DND-41 (cell line): ENCODE results near the gene KISS1R.
"Not testable (repeated sequence)": the region's sequence is repeated elsewhere in the genome, so short reads cannot be mapped to it uniquely, and the experiment has no call there.

Experiments
- ATAC-seq: fragments of 200-7000 bp; cut with Tn5 transposase; 3 replicates; pipeline ENCODE4 v1.9.1; 2021; ENCODE audit warnings: low read depth; ENCODE audit not compliant: insufficient read depth
- DNase-seq: peaks from one replicate; pipeline ENCODE4 v3.0.0-alpha.2; 2020
- H2AFZ ChIP-seq: 2 replicates; pipeline ENCODE4 v1.6.0; 2012; ENCODE audit warnings: low read depth, low read length
- H3K27ac ChIP-seq: 2 replicates; pipeline ENCODE4 v1.5.1; 2012; ENCODE audit warnings: low read length, inconsistent platforms
- H3K27me3 ChIP-seq: fragments of 200-600 bp; sonication (generic); 2 replicates; pipeline ENCODE4 v1.6.0; 2012; ENCODE audit warnings: low read length, mild to moderate bottlenecking, inconsistent platforms; ENCODE audit not compliant: insufficient read depth, poor library complexity
- H3K36me3 ChIP-seq: 2 replicates; pipeline ENCODE4 v1.5.1; 2012; ENCODE audit warnings: low read length, inconsistent platforms; ENCODE audit not compliant: insufficient read depth
- H3K4me1 ChIP-seq: 2 replicates; pipeline ENCODE4 v1.5.1; 2012; ENCODE audit warnings: mild to moderate bottlenecking, low read length; ENCODE audit not compliant: insufficient read depth
- H3K4me2 ChIP-seq: 2 replicates; pipeline ENCODE4 v1.6.0; 2012; ENCODE audit warnings: mild to moderate bottlenecking, moderate library complexity, low read length, inconsistent platforms; ENCODE audit not compliant: insufficient read depth
- H3K4me3 ChIP-seq, 2 experiments: fragments of 200-600 bp in 1 of 2; shearing (Covaris generic) in 1 of 2; 2 replicates each; pipeline ENCODE4 v1.5.1; 2012 to 2016; ENCODE audit warnings: inconsistent platforms in 2 of 2, low read length in 2 of 2, mild to moderate bottlenecking in 2 of 2, low read depth in 1 of 2, moderate library complexity in 1 of 2
- H3K79me2 ChIP-seq: 2 replicates; pipeline ENCODE4 v1.6.0; 2012; ENCODE audit warnings: low read length, inconsistent platforms; ENCODE audit not compliant: insufficient read depth
- H3K9ac ChIP-seq: 2 replicates; pipeline ENCODE4 v1.6.0; 2012; ENCODE audit warnings: low read depth, mild to moderate bottlenecking, inconsistent platforms, low read length, moderate library complexity
- H3K9me3 ChIP-seq: 2 replicates; pipeline ENCODE4 v1.5.1; 2012; ENCODE audit warnings: low read length, moderate library complexity, mild to moderate bottlenecking, inconsistent platforms; ENCODE audit not compliant: insufficient read depth, severe bottlenecking
- H4K20me1 ChIP-seq: 2 replicates; pipeline ENCODE4 v1.6.0; 2012; ENCODE audit warnings: low read length; ENCODE audit not compliant: insufficient read depth
- EZH2 ChIP-seq: IDR thresholded peaks from 3 replicates; pipeline ENCODE4 v1.6.1; 2012; ENCODE audit warnings: borderline replicate concordance, low read depth, mild to moderate bottlenecking, moderate library complexity, low read length, inconsistent platforms; ENCODE audit not compliant: severe bottlenecking
- TF ChIP-seq, protein P1 (sequence below): IDR thresholded peaks from 2 replicates; pipeline ENCODE4 v1.5.1; 2012; ENCODE audit warnings: borderline replicate concordance, low read length, moderate library complexity, mild to moderate bottlenecking; ENCODE audit not compliant: poor library complexity, severe bottlenecking; ENCODE audit errors: extremely low read depth

Gene KISS1R

DNA sequence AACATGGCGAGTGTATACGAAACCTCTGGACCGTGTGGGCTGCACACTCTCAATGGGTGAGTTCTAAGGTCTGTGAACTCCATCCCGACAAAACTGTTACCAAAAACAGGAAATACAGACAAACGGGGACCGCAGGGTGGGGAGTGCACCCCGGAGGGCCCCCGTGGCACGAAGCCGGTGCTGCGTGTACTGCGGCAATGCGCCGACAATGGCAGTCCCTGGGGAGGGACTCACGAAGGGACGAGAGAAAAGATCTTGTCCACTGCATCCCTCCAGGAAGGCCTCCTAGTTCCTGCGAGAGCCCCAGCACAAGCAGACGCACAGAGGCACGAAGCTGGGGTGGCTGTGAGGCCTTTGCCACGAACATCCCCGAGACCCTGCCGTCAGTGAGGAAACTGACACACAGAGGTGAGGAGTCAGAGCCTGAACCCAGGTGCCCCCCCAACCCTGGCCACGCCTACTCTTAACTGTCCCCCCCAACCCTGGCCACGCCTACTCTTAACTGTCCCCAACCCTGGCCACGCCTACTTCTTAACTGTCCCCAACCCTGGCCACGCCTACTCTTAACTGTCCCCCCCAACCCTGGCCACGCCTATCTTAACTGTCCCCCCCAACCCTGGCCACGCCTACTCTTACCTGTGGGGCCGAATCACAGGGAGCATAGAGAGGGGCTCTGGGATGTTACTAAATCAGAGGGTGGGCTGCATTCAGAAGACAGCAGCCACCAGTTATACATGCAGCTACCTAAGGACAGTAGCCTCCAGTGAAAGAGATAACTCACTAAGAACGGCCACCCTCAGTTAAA lies 28.4 kb upstream of the KISS1R start:
- H3K27me3 ChIP-seq: no peaks in the 10 kb centered on the region
- peaks cover 20% of the 10 kb centered on the region for H3K4me1 ChIP-seq
- no peaks in the 10 kb centered on the region for H3K9me3 ChIP-seq
- TF ChIP-seq, protein P1, sequence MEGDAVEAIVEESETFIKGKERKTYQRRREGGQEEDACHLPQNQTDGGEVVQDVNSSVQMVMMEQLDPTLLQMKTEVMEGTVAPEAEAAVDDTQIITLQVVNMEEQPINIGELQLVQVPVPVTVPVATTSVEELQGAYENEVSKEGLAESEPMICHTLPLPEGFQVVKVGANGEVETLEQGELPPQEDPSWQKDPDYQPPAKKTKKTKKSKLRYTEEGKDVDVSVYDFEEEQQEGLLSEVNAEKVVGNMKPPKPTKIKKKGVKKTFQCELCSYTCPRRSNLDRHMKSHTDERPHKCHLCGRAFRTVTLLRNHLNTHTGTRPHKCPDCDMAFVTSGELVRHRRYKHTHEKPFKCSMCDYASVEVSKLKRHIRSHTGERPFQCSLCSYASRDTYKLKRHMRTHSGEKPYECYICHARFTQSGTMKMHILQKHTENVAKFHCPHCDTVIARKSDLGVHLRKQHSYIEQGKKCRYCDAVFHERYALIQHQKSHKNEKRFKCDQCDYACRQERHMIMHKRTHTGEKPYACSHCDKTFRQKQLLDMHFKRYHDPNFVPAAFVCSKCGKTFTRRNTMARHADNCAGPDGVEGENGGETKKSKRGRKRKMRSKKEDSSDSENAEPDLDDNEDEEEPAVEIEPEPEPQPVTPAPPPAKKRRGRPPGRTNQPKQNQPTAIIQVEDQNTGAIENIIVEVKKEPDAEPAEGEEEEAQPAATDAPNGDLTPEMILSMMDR: no peak
- no peak for TF ChIP-seq EZH2
- H2AFZ ChIP-seq: no peak overlapping the region
- peaks cover 65% of the 10 kb centered on the region for H3K36me3 ChIP-seq
- H4K20me1 ChIP-seq: peaks cover 5% of the 10 kb centered on the region
- no peak overlapping the region for H3K4me3 ChIP-seq
- no peak overlapping the region for H3K27ac ChIP-seq
- no peak for ATAC-seq
- H3K79me2 ChIP-seq: peaks cover 21% of the 10 kb centered on the region
- H3K9ac ChIP-seq: no peak overlapping the region
- DNase-seq: no peak
- H3K4me2 ChIP-seq: no peak overlapping the region

DNA sequence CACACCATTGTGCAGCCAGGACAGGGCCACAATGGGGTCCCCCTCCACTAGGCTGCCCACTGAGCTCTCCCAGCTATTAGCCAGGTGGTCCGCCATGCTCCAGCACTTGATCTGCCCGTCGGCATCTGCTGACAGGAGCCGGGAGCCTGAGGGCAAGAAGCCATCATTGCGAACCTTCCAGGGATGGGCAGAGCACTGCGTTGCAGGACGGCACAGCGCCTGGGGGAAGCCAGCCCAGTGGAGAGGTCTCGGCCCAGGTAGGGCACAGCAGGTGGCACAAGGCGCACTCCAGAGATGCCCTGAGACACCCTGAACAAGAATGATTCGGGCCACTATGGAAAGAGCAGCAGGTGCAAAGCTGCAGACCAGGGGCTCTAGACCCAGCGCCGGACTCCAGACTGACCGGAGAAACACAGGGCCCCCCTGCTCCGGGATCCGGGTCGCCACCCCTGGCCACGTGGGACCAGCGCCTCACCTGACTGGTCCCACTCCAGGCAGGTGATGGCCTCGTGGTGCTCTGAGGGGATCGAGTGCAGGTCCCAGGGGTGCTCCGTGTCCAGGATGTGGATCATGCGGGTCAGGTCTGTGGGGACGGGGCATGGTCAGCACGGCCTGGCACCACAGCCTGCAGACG lies 27.4 kb upstream of the KISS1R start:
- H4K20me1 ChIP-seq: peaks cover 5% of the 10 kb centered on the region; the same call in 1 of the 2 replicates
- no peak overlapping the region for H3K4me3 ChIP-seq
- H3K4me1 ChIP-seq: peaks cover 27% of the 10 kb centered on the region
- H3K27ac ChIP-seq: no peak overlapping the region
- ATAC-seq (no peak), DNase-seq (no peak)
- no peaks in the 10 kb centered on the region for H3K9me3 ChIP-seq
- H2AFZ ChIP-seq: no peak overlapping the region
- no peak for TF ChIP-seq EZH2
- TF ChIP-seq, protein P1: no peak
- H3K27me3 ChIP-seq: no peaks in the 10 kb centered on the region
- peaks cover 57% of the 10 kb centered on the region for H3K36me3 ChIP-seq
- H3K4me2 ChIP-seq: no peak overlapping the region
- H3K9ac ChIP-seq: no peak overlapping the region
- H3K79me2 ChIP-seq: peaks cover 21% of the 10 kb centered on the region

DNA sequence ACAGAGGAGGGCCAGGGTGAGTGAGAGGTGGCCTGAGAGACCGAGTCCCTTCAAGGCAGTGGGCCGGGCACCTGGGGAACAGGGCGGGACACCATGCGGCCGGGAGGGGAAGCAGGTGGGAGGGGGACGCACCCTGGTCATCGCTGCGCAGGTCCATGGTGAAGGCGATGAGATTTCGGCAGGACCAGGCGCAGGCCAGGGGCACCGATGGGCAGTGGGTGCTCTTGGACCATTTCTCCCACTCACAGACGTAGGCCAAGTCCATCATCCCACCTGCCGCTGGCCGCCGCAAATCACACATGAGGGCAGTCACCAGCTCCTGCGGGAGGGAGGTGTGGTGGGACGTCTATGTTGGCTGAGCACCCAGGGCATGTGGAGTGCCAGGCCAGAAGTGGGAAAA lies 26.3 kb upstream of the KISS1R start:
- Histone ChIP-seq H3K79me2 (peaks cover 21% of the 10 kb centered on the region), H2AFZ (no peak overlapping the region), H3K36me3 (peaks cover 47% of the 10 kb centered on the region), H4K20me1 (peaks cover 1% of the 10 kb centered on the region; the same call in 1 of the 2 replicates), H3K4me2 (peak overlapping the region; percentile 28), H3K9ac (no peak overlapping the region), H3K9me3 (no peaks in the 10 kb centered on the region), H3K27me3 (no peaks in the 10 kb centered on the region), H3K4me3 (no peak overlapping the region), H3K4me1 (peaks cover 27% of the 10 kb centered on the region), H3K27ac (no peak overlapping the region)
- ATAC-seq (no peak), DNase-seq (no peak)
- TF ChIP-seq, protein P1: no peak
- no peak for TF ChIP-seq EZH2

DNA sequence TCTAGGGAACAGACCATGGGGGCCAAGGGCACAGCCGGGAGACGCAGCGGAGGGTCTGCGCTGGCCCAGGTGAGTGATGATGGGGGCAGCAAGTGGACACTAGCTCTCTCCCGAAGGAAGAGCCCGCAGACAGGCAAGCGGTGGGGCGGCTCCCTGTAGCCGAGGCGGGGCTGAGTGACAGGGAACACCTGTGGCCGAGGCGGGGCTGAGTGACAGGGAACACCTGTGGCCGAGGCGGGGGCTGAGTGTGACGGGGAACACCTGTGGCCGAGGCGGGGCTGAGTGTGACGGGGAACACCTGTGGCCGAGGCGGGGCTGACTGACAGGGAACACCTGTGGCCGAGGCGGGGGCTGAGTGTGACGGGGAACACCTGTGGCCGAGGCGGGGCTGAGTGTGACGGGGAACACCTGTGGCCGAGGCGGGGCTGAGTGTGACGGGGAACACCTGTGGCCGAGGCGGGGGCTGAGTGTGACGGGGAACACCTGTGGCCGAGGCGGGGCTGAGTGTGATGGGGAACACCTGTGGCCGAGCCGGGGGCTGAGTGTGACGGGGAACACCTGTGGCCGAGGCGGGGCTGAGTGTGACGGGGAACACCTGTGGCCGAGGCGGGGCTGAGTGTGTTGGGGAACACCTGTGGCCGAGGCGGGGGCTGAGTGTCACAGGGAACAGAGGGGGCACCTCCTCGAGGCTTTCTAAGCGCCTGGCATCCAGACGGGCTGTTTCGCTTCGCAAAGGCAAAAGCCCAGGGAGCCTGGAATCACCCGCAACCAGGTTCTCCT lies 25.5 kb upstream of the KISS1R start:
- H3K79me2 ChIP-seq: peaks cover 21% of the 10 kb centered on the region
- peaks cover 40% of the 10 kb centered on the region for H3K36me3 ChIP-seq
- DNase-seq, H4K20me1 ChIP-seq, H3K27me3 ChIP-seq, H3K9me3 ChIP-seq, H2AFZ ChIP-seq, ATAC-seq: not testable (repeated sequence)
- H3K4me3 ChIP-seq: peak overlapping the region; percentile 88 to 96; a peak in 3 of 4 replicates
- H3K27ac ChIP-seq: peak overlapping the region; percentile 86; the same call in 1 of the 2 replicates
- peaks cover 27% of the 10 kb centered on the region for H3K4me1 ChIP-seq
- peak overlapping the region; percentile 90 for H3K4me2 ChIP-seq
- peak overlapping the region; percentile 90 for H3K9ac ChIP-seq
